ENCODE data around the gene NREP.

GRCh38 chr5:111769541-111769940 is 12.5 kb upstream of the NREP start:
- TF ChIP-seq MEF2A (IDR thresholded peaks at IDR 0.05; ENCODE audit: insufficient read depth, low read depth, low read length) (no peak), HDAC2 (IDR thresholded peaks at IDR 0.05) (no peak), SUZ12 (IDR thresholded peaks at IDR 0.05; ENCODE audit: unreplicated experiment) (no peak), POLR2A (IDR thresholded peaks at IDR 0.05; ENCODE audit: low read depth, low read length) (no peak), EP300 (IDR thresholded peaks at IDR 0.05; ENCODE audit: borderline replicate concordance in 1 of 2, control insufficient read depth in 1 of 2, low read depth in 2 of 2, low read length in 2 of 2) (no peak), CBFB (IDR thresholded peaks at IDR 0.05; ENCODE audit: low read depth) (no peak), CEBPB (IDR thresholded peaks at IDR 0.05; ENCODE audit: borderline replicate concordance in 1 of 2, low read depth in 2 of 2, low read length in 2 of 2) (no peak), CHD1 (IDR thresholded peaks at IDR 0.05; ENCODE audit: low read depth, low read length) (no peak), NRF1 (conservative IDR thresholded peaks at IDR 0.05; ENCODE audit: low read depth, low read length) (no peak)

Data from GM12878 (cell line).